HCT116 (cell line): ENCODE measurements around the gene AFDN. TPM values are rescaled to one million over a fixed set of nuclear protein-coding genes. Genes with fewer than 3 reads are reported as not detected.

Source experiments
- ATAC-seq: fragments of 200-7000 bp; cut with Tn5 transposase; 2 replicates; pipeline ENCODE4 v1.9.1; 2020; ENCODE audit warnings: mild to moderate bottlenecking, moderate library complexity
- BruUV-seq: library from RNA; stranded (reverse); fragments of 400-500 nt; replicated peaks from 2 replicates; lab custom pipeline; 2021; lab: Mats Ljungman, UMichigan
- CTCF ChIA-PET: fragments of 300-600 bp; sonication (Branson Sonifier 250); formaldehyde crosslinking; loops from one replicate; lab custom pipeline; 2021; ENCODE audit warnings: antibody characterized with exemption; lab: Charles Lee
- POLR2A ChIA-PET: fragments of 300-600, 350-600 bp; sonication (Branson Sonifier 250); formaldehyde crosslinking; loops from one replicate; lab custom pipeline; 2021; ENCODE audit warnings: antibody characterized with exemption; lab: Charles Lee
- RAD21 ChIA-PET, 2 experiments: fragments of 300-600 bp; sonication (Branson Sonifier 250); formaldehyde crosslinking; loops; one replicate each; lab custom pipeline; 2023; ENCODE audit warnings: low total read pairs in 2 of 2; ENCODE audit not compliant: uncharacterized antibody in 2 of 2, unreplicated experiment in 2 of 2, low non-redundant PET in 1 of 2; lab: Charles Lee
- DNase-seq: peaks from one replicate; pipeline ENCODE4 v3.0.0-alpha.2; 2010; ENCODE audit warnings: low read depth, low spot score
- H2AFZ ChIP-seq: fragments of 200-600 bp; shearing (Covaris generic), sonication (generic); 2 replicates; pipeline ENCODE4 v1.6.1; 2017; ENCODE audit warnings: low read depth, mixed run types, mixed read lengths, antibody characterized with exemption, low read length; ENCODE audit not compliant: poor library complexity, severe bottlenecking
- H3K27ac ChIP-seq: 2 replicates; pipeline ENCODE4 v1.5.1; 2012; ENCODE audit warnings: low read depth, low read length
- H3K27me3 ChIP-seq: fragments of 200-600 bp; sonication (generic); 2 replicates; pipeline ENCODE4 v1.6.1; 2016; ENCODE audit warnings: mixed run types, low read length, mixed read lengths; ENCODE audit not compliant: insufficient read depth
- H3K36me3 ChIP-seq, 2 experiments: fragments of 200-500 bp in 1 of 2; fragments of 200-600 bp in 1 of 2; sonication (Bioruptor generic) in 1 of 2; sonication (generic) in 1 of 2; 2 replicates each; pipeline versions ENCODE4 v1.5.1 to v1.6.1; 2014 to 2016; ENCODE audit warnings: low read length in 2 of 2, inconsistent platforms in 1 of 2, mixed read lengths in 1 of 2, mixed run types in 1 of 2; ENCODE audit not compliant: insufficient read depth in 2 of 2, control insufficient read depth in 1 of 2
- H3K4me1 ChIP-seq, 2 experiments: fragments of 200-600 bp in 1 of 2; sonication (generic) in 1 of 2; 2 replicates each; pipeline versions ENCODE4 v1.5.1 to v1.6.1; 2012 to 2017; ENCODE audit warnings: low read length in 2 of 2, inconsistent platforms in 1 of 2, mild to moderate bottlenecking in 1 of 2, mixed read lengths in 1 of 2, mixed run types in 1 of 2, moderate library complexity in 1 of 2; ENCODE audit not compliant: insufficient read depth in 2 of 2, control insufficient read depth in 1 of 2
- H3K4me2 ChIP-seq: fragments of 200-600 bp; sonication (generic); 2 replicates; pipeline ENCODE4 v1.6.1; 2017; ENCODE audit warnings: mixed run types, low read length, mixed read lengths
- H3K4me3 ChIP-seq, 2 experiments: fragments of 200-600 bp in 1 of 2; sonication (generic) in 1 of 2; replicated peaks in 1 of 2; 2 replicates each; pipeline ENCODE4 v1.5.1; 2011 to 2016; ENCODE audit warnings: low read length in 2 of 2, control low read depth in 1 of 2, low read depth in 1 of 2, mild to moderate bottlenecking in 1 of 2, mixed read lengths in 1 of 2, mixed run types in 1 of 2
- H3K79me2 ChIP-seq: fragments of 200-600 bp; sonication (generic); 2 replicates; pipeline ENCODE4 v1.6.1; 2017; ENCODE audit warnings: mild to moderate bottlenecking, mixed run types, low read length, moderate library complexity, mixed read lengths; ENCODE audit not compliant: insufficient read depth
- H3K9ac ChIP-seq: fragments of 200-600 bp; sonication (generic); 2 replicates; pipeline ENCODE4 v1.6.1; 2016; ENCODE audit warnings: low read length, mixed read lengths
- H3K9me2 ChIP-seq: fragments of 200-600 bp; sonication (generic), shearing (Covaris generic); 2 replicates; pipeline ENCODE4 v1.6.1; 2017; ENCODE audit warnings: mixed run types, mild to moderate bottlenecking, moderate library complexity; ENCODE audit not compliant: insufficient read depth
- H3K9me3 ChIP-seq, 2 experiments: fragments of 200-500 bp in 1 of 2; fragments of 200-600 bp in 1 of 2; sonication (Bioruptor generic) in 1 of 2; sonication (generic) in 1 of 2; 2 replicates each; pipeline ENCODE4 v1.6.1; 2014 to 2017; ENCODE audit warnings: low read length in 2 of 2, mixed read lengths in 2 of 2, inconsistent platforms in 1 of 2, low read depth in 1 of 2, mild to moderate bottlenecking in 1 of 2, mixed run types in 1 of 2, moderate library complexity in 1 of 2; ENCODE audit not compliant: control insufficient read depth in 1 of 2, insufficient read depth in 1 of 2
- H4K20me1 ChIP-seq: fragments of 200-600 bp; sonication (generic), shearing (Covaris generic); 2 replicates; pipeline ENCODE4 v1.6.1; 2017; ENCODE audit warnings: mixed run types, mild to moderate bottlenecking, moderate library complexity; ENCODE audit not compliant: insufficient read depth
- ATF3 ChIP-seq: IDR thresholded peaks from 2 replicates; pipeline ENCODE4 v1.6.1; 2012
- CBX3 ChIP-seq: IDR thresholded peaks from 2 replicates; pipeline ENCODE4 v1.6.1; 2012; ENCODE audit warnings: low read depth
- CEBPB ChIP-seq: IDR thresholded peaks from 2 replicates; pipeline ENCODE4 v1.6.1; 2012; ENCODE audit warnings: low read depth
- EZH2 ChIP-seq: fragments of 200-600 bp; sonication (generic); IDR thresholded peaks from 2 replicates; pipeline ENCODE4 v1.6.1; 2017; ENCODE audit warnings: antibody characterized with exemption, mixed run types
- FOSL1 ChIP-seq: IDR thresholded peaks from 2 replicates; pipeline ENCODE4 v1.6.1; 2012; ENCODE audit warnings: low read depth
- JUND ChIP-seq: IDR thresholded peaks from 2 replicates; pipeline ENCODE4 v1.6.1; 2012
- MAX ChIP-seq: IDR thresholded peaks from 2 replicates; pipeline ENCODE4 v1.6.1; 2012
- RAD21 ChIP-seq: IDR thresholded peaks from 2 replicates; pipeline ENCODE4 v1.6.1; 2012; ENCODE audit warnings: low read depth, mild to moderate bottlenecking
- SIN3A ChIP-seq: IDR thresholded peaks from 2 replicates; pipeline ENCODE4 v1.6.1; 2012; ENCODE audit warnings: low read depth
- SP1 ChIP-seq: IDR thresholded peaks from 2 replicates; pipeline ENCODE4 v1.6.1; 2012; ENCODE audit warnings: low read depth
- SRF ChIP-seq: IDR thresholded peaks from 2 replicates; pipeline ENCODE4 v1.6.1; 2012; ENCODE audit warnings: low read depth
- TCF7L2 ChIP-seq: IDR thresholded peaks from 2 replicates; pipeline ENCODE4 v1.7.0; 2011; ENCODE audit warnings: borderline replicate concordance, inconsistent platforms; ENCODE audit not compliant: insufficient read depth, insufficient read length; ENCODE audit errors: extremely low read depth
- YY1 ChIP-seq: IDR thresholded peaks from 2 replicates; pipeline ENCODE4 v1.6.1; 2011; ENCODE audit warnings: low read length, low read depth, moderate library complexity, mild to moderate bottlenecking; ENCODE audit not compliant: insufficient replicate concordance; ENCODE audit errors: extremely low read depth
- ZFX ChIP-seq: fragments of 450-650 bp; IDR thresholded peaks from 2 replicates; pipeline ENCODE4 v1.6.1; 2017
- ZNF274 ChIP-seq: fragments of 200-500 bp; sonication (Bioruptor generic); IDR thresholded peaks from 2 replicates; pipeline ENCODE4 v1.6.1; 2014; ENCODE audit warnings: mild to moderate bottlenecking, low read depth, low read length, inconsistent platforms
- intact Hi-C: fragments of 100-400 bp; cut with micrococcal nuclease; formaldehyde crosslinking; loops from 2 replicates; pipeline ENCODE4 v1.10.0; 2022
- total RNA-seq: library from RNA; stranded (reverse); gene quantifications from one replicate; pipeline ENCODE4 v1.2.1, GENCODE V29; 2021; ENCODE audit not compliant: unreplicated experiment
- TF ChIP-seq, protein P1 (sequence below), 3 experiments: fragments of 200-600 bp in 1 of 3; sonication (generic) in 1 of 3; IDR thresholded peaks in 2 of 3; conservative IDR thresholded peaks in 1 of 3; 2 replicates each; pipeline ENCODE4 v1.5.1; 2012 to 2017; ENCODE audit warnings: low read depth in 2 of 3, low read length in 2 of 3, antibody characterized with exemption in 1 of 3, borderline replicate concordance in 1 of 3, control low read depth in 1 of 3, mild to moderate bottlenecking in 1 of 3, mixed read lengths in 1 of 3, mixed run types in 1 of 3, moderate library complexity in 1 of 3; ENCODE audit not compliant: insufficient read depth in 1 of 3

AFDN gene
- total RNA-seq, 1 experiment from 2014 or later: 59.4 TPM

DNA sequence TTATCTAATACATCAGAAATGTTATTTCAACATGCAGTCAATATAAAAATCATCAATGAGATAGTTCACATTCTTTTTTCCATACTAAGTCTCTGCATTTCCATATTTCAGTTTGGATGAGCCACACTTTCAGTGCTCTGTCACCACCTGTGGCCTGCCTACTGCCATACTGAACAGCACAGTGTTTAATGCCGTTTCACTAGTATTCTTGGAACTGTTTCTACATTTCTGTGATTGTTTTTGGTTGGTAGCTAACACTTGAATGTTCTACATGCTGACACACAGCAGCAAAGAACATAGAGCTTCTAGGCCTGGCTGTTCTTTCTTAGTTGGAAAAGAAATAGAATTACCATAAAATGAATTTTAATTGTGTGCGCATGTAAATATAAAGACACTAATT lies 109.3 kb downstream of the AFDN start:
- Histone ChIP-seq H4K20me1 (no peaks in the 10 kb centered on the region), H3K27ac (no peak overlapping the region), H3K4me3 (no peak overlapping the region), H2AFZ (no peak overlapping the region), H3K36me3 (peaks cover 0 to 3% of the 10 kb centered on the region in 2 experiments; a peak in 1 of 4 replicates), H3K79me2 (0 out of 2 replicates have a peak, but pooled peaks cover 4% of the 10 kb centered on the region)
- ATAC-seq: no peak
- BruUV-seq: no TSS peak
- ChIA-PET RAD21 (no interaction called here), POLR2A (no interaction called here)
- intact Hi-C loops: no loop called here
- no peak for TF ChIP-seq MAX
- TF ChIP-seq CEBPB: no peak
- no peak for TF ChIP-seq CBX3
- no peak for TF ChIP-seq ZFX
- TF ChIP-seq, protein P1, sequence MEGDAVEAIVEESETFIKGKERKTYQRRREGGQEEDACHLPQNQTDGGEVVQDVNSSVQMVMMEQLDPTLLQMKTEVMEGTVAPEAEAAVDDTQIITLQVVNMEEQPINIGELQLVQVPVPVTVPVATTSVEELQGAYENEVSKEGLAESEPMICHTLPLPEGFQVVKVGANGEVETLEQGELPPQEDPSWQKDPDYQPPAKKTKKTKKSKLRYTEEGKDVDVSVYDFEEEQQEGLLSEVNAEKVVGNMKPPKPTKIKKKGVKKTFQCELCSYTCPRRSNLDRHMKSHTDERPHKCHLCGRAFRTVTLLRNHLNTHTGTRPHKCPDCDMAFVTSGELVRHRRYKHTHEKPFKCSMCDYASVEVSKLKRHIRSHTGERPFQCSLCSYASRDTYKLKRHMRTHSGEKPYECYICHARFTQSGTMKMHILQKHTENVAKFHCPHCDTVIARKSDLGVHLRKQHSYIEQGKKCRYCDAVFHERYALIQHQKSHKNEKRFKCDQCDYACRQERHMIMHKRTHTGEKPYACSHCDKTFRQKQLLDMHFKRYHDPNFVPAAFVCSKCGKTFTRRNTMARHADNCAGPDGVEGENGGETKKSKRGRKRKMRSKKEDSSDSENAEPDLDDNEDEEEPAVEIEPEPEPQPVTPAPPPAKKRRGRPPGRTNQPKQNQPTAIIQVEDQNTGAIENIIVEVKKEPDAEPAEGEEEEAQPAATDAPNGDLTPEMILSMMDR (IDR thresholded peaks at IDR 0.05 in 2 of 3, conservative IDR thresholded peaks at IDR 0.05 in 1 of 3; ENCODE audit: borderline replicate concordance in 1 of 3, insufficient read depth in 1 of 3, low read depth in 2 of 3, low read length in 2 of 3): no peak
- TF ChIP-seq ZNF274: no peak
- TF ChIP-seq SIN3A: no peak
- no peak for TF ChIP-seq SRF
- TF ChIP-seq FOSL1: no peak
- TF ChIP-seq, all 23 proteins: peak for 0
- peaks cover 0 to 10% of the 10 kb centered on the region in 2 experiments; a peak in 1 of 4 replicates for H3K4me1 ChIP-seq
- H3K9me3 ChIP-seq: no peaks in the 10 kb centered on the region
- no peaks in the 10 kb centered on the region for H3K9me2 ChIP-seq
- H3K9ac ChIP-seq: no peak overlapping the region
- H3K27me3 ChIP-seq: no peaks in the 10 kb centered on the region
- CTCF ChIA-PET: no interaction called here
- H3K4me2 ChIP-seq: no peak overlapping the region
- no peak for DNase-seq

GRCh38 chr6:167937301-167937700 lies 110.6 kb downstream of the AFDN start:
- Histone ChIP-seq H3K79me2 (0 out of 2 replicates have a peak, but pooled peaks cover 4% of the 10 kb centered on the region), H2AFZ (no peak overlapping the region), H3K4me3 (no peak overlapping the region), H3K9me3 (no peaks in the 10 kb centered on the region), H3K4me2 (no peak overlapping the region), H3K27ac (no peak overlapping the region), H4K20me1 (no peaks in the 10 kb centered on the region), H3K4me1 (peaks cover 0 to 10% of the 10 kb centered on the region in 2 experiments; a peak in 1 of 4 replicates), H3K9me2 (no peaks in the 10 kb centered on the region), H3K27me3 (no peaks in the 10 kb centered on the region), H3K36me3 (peaks cover 0 to 3% of the 10 kb centered on the region in 2 experiments; a peak in 1 of 4 replicates), H3K9ac (no peak overlapping the region)
- TF ChIP-seq YY1: no peak
- TF ChIP-seq SP1: no peak
- no peak for TF ChIP-seq ATF3
- TF ChIP-seq JUND: no peak
- no peak for TF ChIP-seq MAX
- TF ChIP-seq TCF7L2: no peak
- TF ChIP-seq ZNF274: no peak
- no peak for TF ChIP-seq RAD21
- TF ChIP-seq EZH2: no peak
- RAD21 ChIA-PET: no interaction called here
- CTCF ChIA-PET: no interaction called here
- BruUV-seq: no TSS peak
- ATAC-seq: no peak
- POLR2A ChIA-PET: no interaction called here
- intact Hi-C loops: no loop called here
- DNase-seq: no peak
